ENCODE measurements around the gene DMRT3.

The DMRT3 gene

GRCh38 chr9:942805-943580 is 33.5 kb upstream of the DMRT3 start:
- Histone ChIP-seq H3K79me2 (ENCODE audit: control insufficient read depth, low read length) (no peaks in the 10 kb centered on the region), H3K9me3 (ENCODE audit: control insufficient read depth, insufficient read depth, low read length) (peaks cover 5% of the 10 kb centered on the region), H3K4me2 (ENCODE audit: low read length) (no peak overlapping the region), H4K20me1 (ENCODE audit: control insufficient read depth, insufficient read depth, low read depth, low read length) (no peaks in the 10 kb centered on the region), H3K27ac (ENCODE audit: low read depth, low read length) (no peak overlapping the region), H3K4me3 (ENCODE audit: low read length) (no peak overlapping the region), H3K9me2 (replicated peaks; ENCODE audit: control insufficient read depth, low read length) (no peaks in the 10 kb centered on the region), H3F3A (ENCODE audit: control insufficient read depth, insufficient read depth) (no peaks in the 10 kb centered on the region), H3K27me3 (ENCODE audit: control insufficient read depth, low read length) (peaks cover 17% of the 10 kb centered on the region; the same call in 1 of the 2 replicates), H3K36me3 (ENCODE audit: control insufficient read depth, low read length) (no peaks in the 10 kb centered on the region), H3K4me1 (ENCODE audit: control insufficient read depth, low read length) (no peaks in the 10 kb centered on the region)
- TF ChIP-seq CTCF (IDR thresholded peaks at IDR 0.05; ENCODE audit: low read depth, low read length, poor library complexity, severe bottlenecking) (no peak), EZH2phosphoT487 (IDR thresholded peaks at IDR 0.05; ENCODE audit: borderline replicate concordance, low read length) (no peak)

- TF ChIP-seq CTCF (IDR thresholded peaks at IDR 0.05; ENCODE audit: low read depth, low read length, poor library complexity, severe bottlenecking) (no peak), EZH2phosphoT487 (IDR thresholded peaks at IDR 0.05; ENCODE audit: borderline replicate concordance, low read length) (no peak)
- H3K36me3 ChIP-seq (ENCODE audit: control insufficient read depth, low read length): no peaks in the 10 kb centered on the region
- H3F3A ChIP-seq (ENCODE audit: control insufficient read depth, insufficient read depth): no peaks in the 10 kb centered on the region
- H3K79me2 ChIP-seq (ENCODE audit: control insufficient read depth, low read length): no peaks in the 10 kb centered on the region
- H4K20me1 ChIP-seq (ENCODE audit: control insufficient read depth, insufficient read depth, low read depth, low read length): no peaks in the 10 kb centered on the region
- H3K9me3 ChIP-seq (ENCODE audit: control insufficient read depth, insufficient read depth, low read length): no peaks in the 10 kb centered on the region
- H3K27me3 ChIP-seq (ENCODE audit: control insufficient read depth, low read length): peaks cover 20% of the 10 kb centered on the region; the same call in 1 of the 2 replicates
- H3K4me1 ChIP-seq (ENCODE audit: control insufficient read depth, low read length): no peaks in the 10 kb centered on the region
- no peak overlapping the region for H3K4me3 ChIP-seq (ENCODE audit: low read length)
- H3K4me2 ChIP-seq (ENCODE audit: low read length): no peak overlapping the region
- H3K27ac ChIP-seq (ENCODE audit: low read depth, low read length): no peak overlapping the region
- no peaks in the 10 kb centered on the region for H3K9me2 ChIP-seq (replicated peaks; ENCODE audit: control insufficient read depth, low read length)
Observed at GRCh38 chr9:947985-948384, 28.5 kb upstream of the DMRT3 start.

GRCh38 chr9:948497-948896 is 28.0 kb upstream of the DMRT3 start:
- TF ChIP-seq CTCF (IDR thresholded peaks at IDR 0.05; ENCODE audit: low read depth, low read length, poor library complexity, severe bottlenecking) (no peak), EZH2phosphoT487 (IDR thresholded peaks at IDR 0.05; ENCODE audit: borderline replicate concordance, low read length) (no peak)
- no peaks in the 10 kb centered on the region for H3F3A ChIP-seq (ENCODE audit: control insufficient read depth, insufficient read depth)
- no peak overlapping the region for H3K4me2 ChIP-seq (ENCODE audit: low read length)
- H3K9me3 ChIP-seq (ENCODE audit: control insufficient read depth, insufficient read depth, low read length): no peaks in the 10 kb centered on the region
- H3K9me2 ChIP-seq (replicated peaks; ENCODE audit: control insufficient read depth, low read length): no peaks in the 10 kb centered on the region
- no peaks in the 10 kb centered on the region for H3K79me2 ChIP-seq (ENCODE audit: control insufficient read depth, low read length)
- no peak overlapping the region for H3K27ac ChIP-seq (ENCODE audit: low read depth, low read length)
- H3K4me1 ChIP-seq (ENCODE audit: control insufficient read depth, low read length): no peaks in the 10 kb centered on the region
- H4K20me1 ChIP-seq (ENCODE audit: control insufficient read depth, insufficient read depth, low read depth, low read length): no peaks in the 10 kb centered on the region
- H3K4me3 ChIP-seq (ENCODE audit: low read length): no peak overlapping the region
- H3K27me3 ChIP-seq (ENCODE audit: control insufficient read depth, low read length): peaks cover 16% of the 10 kb centered on the region; the same call in 1 of the 2 replicates
- H3K36me3 ChIP-seq (ENCODE audit: control insufficient read depth, low read length): no peaks in the 10 kb centered on the region
